ENCODE data around the gene SSTR1.

DNA sequence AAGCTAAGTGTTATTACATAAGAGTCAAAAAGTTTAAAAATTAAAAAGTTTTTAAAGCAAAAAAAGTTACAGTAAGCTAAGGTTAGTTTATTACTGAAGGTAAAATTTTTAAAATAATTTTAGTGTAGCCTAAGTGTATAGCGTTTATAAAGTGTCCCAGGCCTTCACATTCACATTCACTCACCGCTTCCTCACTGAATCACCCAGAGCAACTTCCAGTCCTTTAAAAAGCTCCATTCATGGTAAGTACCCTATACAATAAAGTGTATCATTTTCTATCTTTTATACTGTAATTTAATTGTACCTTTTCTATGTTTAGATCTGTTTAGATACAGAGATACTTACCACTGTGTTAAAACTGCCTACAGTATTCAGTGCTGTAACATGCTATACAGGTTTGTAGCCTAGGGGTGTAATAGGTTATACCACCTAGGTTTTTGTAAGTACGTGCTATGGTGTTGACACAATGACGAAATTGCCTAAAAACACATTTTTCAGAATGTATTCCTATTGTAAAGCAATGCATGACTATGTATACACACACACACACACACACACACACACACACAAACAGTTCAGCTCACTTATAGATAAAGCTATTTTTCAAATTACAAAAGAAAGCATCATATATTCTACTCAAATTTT is 44.5 kb downstream of the SSTR1 start:
- TF ChIP-seq, protein P1, sequence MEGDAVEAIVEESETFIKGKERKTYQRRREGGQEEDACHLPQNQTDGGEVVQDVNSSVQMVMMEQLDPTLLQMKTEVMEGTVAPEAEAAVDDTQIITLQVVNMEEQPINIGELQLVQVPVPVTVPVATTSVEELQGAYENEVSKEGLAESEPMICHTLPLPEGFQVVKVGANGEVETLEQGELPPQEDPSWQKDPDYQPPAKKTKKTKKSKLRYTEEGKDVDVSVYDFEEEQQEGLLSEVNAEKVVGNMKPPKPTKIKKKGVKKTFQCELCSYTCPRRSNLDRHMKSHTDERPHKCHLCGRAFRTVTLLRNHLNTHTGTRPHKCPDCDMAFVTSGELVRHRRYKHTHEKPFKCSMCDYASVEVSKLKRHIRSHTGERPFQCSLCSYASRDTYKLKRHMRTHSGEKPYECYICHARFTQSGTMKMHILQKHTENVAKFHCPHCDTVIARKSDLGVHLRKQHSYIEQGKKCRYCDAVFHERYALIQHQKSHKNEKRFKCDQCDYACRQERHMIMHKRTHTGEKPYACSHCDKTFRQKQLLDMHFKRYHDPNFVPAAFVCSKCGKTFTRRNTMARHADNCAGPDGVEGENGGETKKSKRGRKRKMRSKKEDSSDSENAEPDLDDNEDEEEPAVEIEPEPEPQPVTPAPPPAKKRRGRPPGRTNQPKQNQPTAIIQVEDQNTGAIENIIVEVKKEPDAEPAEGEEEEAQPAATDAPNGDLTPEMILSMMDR (IDR thresholded peaks at IDR 0.05): no peak
- no peak for TF ChIP-seq POLR2A (IDR thresholded peaks at IDR 0.05)

Data from esophagus squamous epithelium (tissue), 4 donors.